Measurements from ENCODE around the gene MS4A12. TPM values are rescaled to one million over a fixed set of nuclear protein-coding genes. Genes with fewer than 3 reads are reported as not detected.

MS4A12 gene
- total and polyA plus RNA-seq, 9 of the 15 experiments (the other 6 are each of a cell fraction or from before 2014, with no cell fraction given), result not detected

- 3% methylated on average over 28 of the region's 29 CpGs for WGBS (ENCODE audit: insufficient coverage, low coverage, missing lambda C conversion rate)
- Histone ChIP-seq H4K20me1 (replicated peaks; ENCODE audit: control insufficient read depth, insufficient read depth, low read length) (no peaks in the 10 kb centered on the region), H3K27me3 (ENCODE audit: control insufficient read depth in 2 of 2, insufficient read depth in 2 of 2, low read length in 2 of 2) (no peaks in the 10 kb centered on the region), H3K4me1 (replicated peaks in 1 of 2; ENCODE audit: control insufficient read depth in 2 of 2, insufficient read depth in 2 of 2, low read length in 2 of 2) (peaks cover 3 to 5% of the 10 kb centered on the region in 2 experiments; a peak in 3 of 5 replicates), H3K4me3 (peak within 1 kb of the TSS; percentile 39), H3K79me2 (ENCODE audit: control insufficient read depth, insufficient read depth, low read length) (no peaks in the 10 kb centered on the region), H3K36me3 (ENCODE audit: control insufficient read depth, insufficient read depth, low read length) (no peaks in the 10 kb centered on the region), H3K9me1 (ENCODE audit: control insufficient read depth, insufficient read depth, low read length) (no peaks in the 10 kb centered on the region), H3K9me3 (replicated peaks; ENCODE audit: control insufficient read depth, insufficient read depth, low read depth, low read length) (no peaks in the 10 kb centered on the region), H3K4me2 (ENCODE audit: insufficient read depth, low read length) (peak within 1 kb of the TSS; percentile 74), H2AFZ (ENCODE audit: low read depth, low read length) (peak within 1 kb of the TSS; percentile 92), H3K27ac (ENCODE audit: extremely low read depth, low read depth, low read length) (peak within 1 kb of the TSS; percentile 25; the same call in 1 of the 3 replicates), H3K9ac (ENCODE audit: insufficient read depth in 1 of 2, low read depth in 2 of 2, low read length in 2 of 2) (peak within 1 kb of the TSS; percentile 50 to 80; a peak in 3 of 4 replicates)
- in situ Hi-C loops (cut with MboI), result no loop called here
- POLR2A ChIA-PET, result no interaction called here
- BruUV-seq (replicated peaks), result TSS peak; percentile 71
- FAIRE-seq, result peak; percentile 77
- CTCF ChIA-PET (ENCODE audit: low intra/inter-chr PET ratio), result no interaction called here
- intact Hi-C loops (cut with micrococcal nuclease), result no loop called here
- ATAC-seq, result peak; percentile 100
- DNase-seq (ENCODE audit: extremely low read depth in 1 of 4, low spot score in 3 of 4), result peak; percentile 50 to 75 (median 68)
- TF ChIP-seq, protein P1, sequence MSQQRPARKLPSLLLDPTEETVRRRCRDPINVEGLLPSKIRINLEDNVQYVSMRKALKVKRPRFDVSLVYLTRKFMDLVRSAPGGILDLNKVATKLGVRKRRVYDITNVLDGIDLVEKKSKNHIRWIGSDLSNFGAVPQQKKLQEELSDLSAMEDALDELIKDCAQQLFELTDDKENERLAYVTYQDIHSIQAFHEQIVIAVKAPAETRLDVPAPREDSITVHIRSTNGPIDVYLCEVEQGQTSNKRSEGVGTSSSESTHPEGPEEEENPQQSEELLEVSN (IDR thresholded peaks at IDR 0.05; ENCODE audit: borderline replicate concordance in 1 of 2, extremely low read depth in 1 of 2, insufficient read depth in 1 of 2, insufficient read length in 1 of 2, low read depth in 1 of 2, low read length in 1 of 2, poor library complexity in 1 of 2, severe bottlenecking in 1 of 2), result peak; percentile 64 to 66
- TF ChIP-seq FOS (IDR thresholded peaks at IDR 0.05; ENCODE audit: extremely low read depth, insufficient read length), result no peak
- peak; percentile 93 to 94 for TF ChIP-seq NRF1 (conservative IDR thresholded peaks at IDR 0.05 in 1 of 2, IDR thresholded peaks at IDR 0.05 in 1 of 2)
- no peak for TF ChIP-seq PTBP1 (IDR thresholded peaks at IDR 0.05; ENCODE audit: low read depth, low read length)
- 0 out of 2 replicates have a peak, but pooled peaks have one; percentile 5 for TF ChIP-seq JUND (IDR thresholded peaks at IDR 0.05; ENCODE audit: borderline replicate concordance, low read depth, low read length)
- TF ChIP-seq JUND (tag; IDR thresholded peaks at IDR 0.05; ENCODE audit: borderline replicate concordance, low read depth, low read length), result no peak
- no peak for TF ChIP-seq HDAC6 (IDR thresholded peaks at IDR 0.05; ENCODE audit: low read depth, low read length)
- TF ChIP-seq PHF8 (IDR thresholded peaks at IDR 0.05; ENCODE audit: borderline replicate concordance, low read length), result peak; percentile 39
- no peak for TF ChIP-seq RBM15 (IDR thresholded peaks at IDR 0.05; ENCODE audit: insufficient read depth, low read length)
- no peak for TF ChIP-seq ZFP91 (CRISPR knock-in tag; IDR thresholded peaks at IDR 0.05)
- no peak for TF ChIP-seq ZNF239 (CRISPR knock-in tag; IDR thresholded peaks at IDR 0.05)
- TF ChIP-seq ZNF76 (CRISPR knock-in tag; IDR thresholded peaks at IDR 0.05; ENCODE audit: borderline replicate concordance), result no peak
- TF ChIP-seq MYC (IDR thresholded peaks at IDR 0.05; ENCODE audit: low read depth, low read length), result peak; percentile 74
- TF ChIP-seq MYC (CRISPR knock-in tag; IDR thresholded peaks at IDR 0.05; ENCODE audit: borderline replicate concordance, low read depth), result no peak
- no peak for TF ChIP-seq PYGO2 (tag; IDR thresholded peaks at IDR 0.05)
- no peak for TF ChIP-seq FOXO4 (CRISPR knock-in tag; IDR thresholded peaks at IDR 0.05)
- TF ChIP-seq TFAM (CRISPR knock-in tag; conservative IDR thresholded peaks at IDR 0.05), result no peak
These were observed 22.7 kb downstream of the MS4A12 start, which contains the start of gene MS4A13 for GRCh38 chr11:60515144-60515855. Gene MS4A13, plus strand, starts transcription at chr11:60515392. Its CDS starts 2,692 bp downstream, at chr11:60518084.

All from K562 (cell line).